Hepatocyte (in vitro differentiated cells): ENCODE data around the gene SNX5. TPM values are rescaled to one million over a fixed set of nuclear protein-coding genes. Genes with fewer than 3 reads are reported as not detected.

Experiments
- DNase-seq: peaks from one replicate; pipeline ENCODE4 v3.0.0-alpha.2; 2016; ENCODE audit warnings: low spot score
- H2AFZ ChIP-seq: fragments of 200-600 bp; sonication (generic); 2 replicates; pipeline ENCODE4 v1.6.0; 2016; ENCODE audit warnings: antibody characterized with exemption, mild to moderate bottlenecking
- H3K27ac ChIP-seq: fragments of 200-600 bp; sonication (generic); 2 replicates; pipeline ENCODE4 v1.5.1; 2016; ENCODE audit warnings: mild to moderate bottlenecking
- H3K27me3 ChIP-seq: fragments of 200-600 bp; sonication (generic); 2 replicates; pipeline ENCODE4 v1.6.1; 2016
- H3K36me3 ChIP-seq: fragments of 200-600 bp; sonication (generic); replicated peaks from 2 replicates; pipeline ENCODE4 v1.5.1; 2016; ENCODE audit warnings: low read depth; ENCODE audit not compliant: insufficient read depth
- H3K4me1 ChIP-seq: fragments of 200-600 bp; sonication (generic); 2 replicates; pipeline ENCODE4 v1.5.1; 2016; ENCODE audit warnings: mild to moderate bottlenecking, moderate library complexity; ENCODE audit not compliant: insufficient read depth
- H3K4me2 ChIP-seq: fragments of 200-600 bp; sonication (generic); 2 replicates; pipeline ENCODE4 v1.6.0; 2016
- H3K4me3 ChIP-seq: fragments of 200-600 bp; sonication (generic); 2 replicates; pipeline ENCODE4 v1.5.1; 2016; ENCODE audit warnings: mild to moderate bottlenecking
- H3K79me2 ChIP-seq: fragments of 200-600 bp; sonication (generic); 2 replicates; pipeline ENCODE4 v1.6.0; 2017; ENCODE audit warnings: mild to moderate bottlenecking
- H3K9me2 ChIP-seq: fragments of 200-600 bp; sonication (generic); replicated peaks from 2 replicates; pipeline ENCODE4 v1.6.0; 2017; ENCODE audit warnings: mild to moderate bottlenecking; ENCODE audit not compliant: insufficient read depth
- H3K9me3 ChIP-seq: fragments of 200-600 bp; sonication (generic); 2 replicates; pipeline ENCODE4 v1.5.1; 2016; ENCODE audit warnings: low read depth, mild to moderate bottlenecking
- H4K20me1 ChIP-seq: fragments of 200-600 bp; sonication (generic); 2 replicates; pipeline ENCODE4 v1.6.0; 2016; ENCODE audit warnings: mild to moderate bottlenecking; ENCODE audit not compliant: insufficient read depth, poor library complexity, severe bottlenecking
- CTCF ChIP-seq: fragments of 200-600 bp; sonication (generic); IDR thresholded peaks from 2 replicates; pipeline ENCODE4 v1.5.1; 2016; ENCODE audit warnings: antibody characterized with exemption, mild to moderate bottlenecking; ENCODE audit not compliant: poor library complexity
- EZH2 ChIP-seq: fragments of 200-600 bp; sonication (generic); IDR thresholded peaks from 2 replicates; pipeline ENCODE4 v1.6.1; 2016; ENCODE audit warnings: antibody characterized with exemption, mild to moderate bottlenecking, borderline replicate concordance
- EZH2phosphoT487 ChIP-seq: fragments of 200-600 bp; sonication (generic); IDR thresholded peaks from one replicate; pipeline ENCODE4 v1.6.1; 2018; ENCODE audit warnings: antibody characterized with exemption, mild to moderate bottlenecking, low read depth, moderate library complexity; ENCODE audit not compliant: unreplicated experiment, severe bottlenecking
- WGBS: methylation state at CpG from one replicate; pipeline ENCODE4 v1.1.6; 2016; ENCODE audit warnings: low lambda C conversion rate; ENCODE audit errors: missing lambda C conversion rate; 5-methylcytosine and 5-hydroxymethylcytosine counted together
- polyA plus RNA-seq: library from polyadenylated mRNA; unstranded; fragments of >200 nt; fragmentation: Nextera tagmentation; extraction: Ambion mirVana; gene quantifications from 2 replicates; pipeline ENCODE4 v1.2.1, GENCODE V29; 2016
- total RNA-seq: library from RNA; depleted of rRNA; stranded (reverse); fragments of >200 nt; gene quantifications from 2 replicates; pipeline ENCODE4 v1.2.3, GENCODE V29; 2014

The SNX5 gene
- total and polyA plus RNA-seq, 2 experiments from 2014 or later, result 74.9 to 190 TPM

DNA sequence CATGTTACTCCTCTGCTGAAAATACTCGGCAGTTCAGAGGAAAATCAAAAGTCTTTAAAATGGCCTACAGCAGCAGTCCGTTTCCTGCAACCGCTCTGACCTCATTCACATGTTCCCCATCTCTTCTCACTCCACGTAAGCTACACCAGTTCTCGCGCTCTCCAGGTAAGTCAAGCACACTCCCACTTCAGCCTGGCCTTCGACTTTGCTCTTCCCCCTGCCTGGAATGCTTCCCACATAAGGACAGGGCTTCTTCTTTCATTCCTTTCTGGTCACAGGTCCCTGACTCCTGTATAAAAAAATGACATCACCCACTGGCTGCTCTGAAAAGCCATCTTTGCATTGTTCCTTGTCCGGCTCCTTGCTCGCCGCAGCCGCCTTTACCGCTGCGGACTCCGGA, 42.9 kb upstream of the SNX5 start:
- H3K4me2 ChIP-seq, result no peak overlapping the region
- no peak overlapping the region for H2AFZ ChIP-seq
- H4K20me1 ChIP-seq, result no peaks in the 10 kb centered on the region
- H3K4me3 ChIP-seq, result no peak overlapping the region
- H3K79me2 ChIP-seq, result no peaks in the 10 kb centered on the region
- 86% methylated on average over 14 of the region's 14 CpGs for WGBS
- H3K9me2 ChIP-seq, result no peaks in the 10 kb centered on the region
- H3K36me3 ChIP-seq, result no peaks in the 10 kb centered on the region
- H3K27ac ChIP-seq, result no peak overlapping the region
- no peak for TF ChIP-seq CTCF
- TF ChIP-seq EZH2phosphoT487, result no peak
- no peak for TF ChIP-seq EZH2
- no peaks in the 10 kb centered on the region for H3K27me3 ChIP-seq
- peaks cover 20% of the 10 kb centered on the region for H3K4me1 ChIP-seq
- DNase-seq, result no peak
- no peaks in the 10 kb centered on the region for H3K9me3 ChIP-seq

DNA sequence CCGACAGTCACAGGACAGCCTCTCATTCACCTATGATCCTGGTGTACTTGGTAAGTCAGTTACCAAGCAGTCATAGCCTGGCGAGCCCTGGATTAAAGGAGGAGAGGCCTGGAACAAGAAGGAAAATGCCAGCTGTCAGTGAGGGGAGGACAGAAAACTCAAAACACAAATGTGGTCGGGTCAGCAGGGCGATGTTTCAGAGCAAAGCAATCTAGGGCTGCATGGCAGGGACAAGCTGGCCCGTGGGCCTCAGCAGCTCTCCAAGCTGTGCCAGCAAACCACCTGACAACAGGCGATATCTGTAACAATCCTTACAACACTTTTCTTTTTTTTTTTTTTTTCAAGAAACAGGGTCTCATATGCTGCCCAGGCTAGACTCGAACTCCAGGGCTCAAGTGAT, 40.5 kb upstream of the SNX5 start:
- no peaks in the 10 kb centered on the region for H4K20me1 ChIP-seq
- no peak overlapping the region for H2AFZ ChIP-seq
- no peak overlapping the region for H3K27ac ChIP-seq
- 90% methylated on average over 7 of the region's 7 CpGs for WGBS
- peaks cover 35% of the 10 kb centered on the region for H3K4me1 ChIP-seq
- no peaks in the 10 kb centered on the region for H3K79me2 ChIP-seq
- H3K36me3 ChIP-seq, result no peaks in the 10 kb centered on the region
- TF ChIP-seq EZH2 (no peak), EZH2phosphoT487 (no peak), CTCF (no peak)
- no peaks in the 10 kb centered on the region for H3K9me2 ChIP-seq
- H3K27me3 ChIP-seq, result no peaks in the 10 kb centered on the region
- H3K4me2 ChIP-seq, result no peak overlapping the region
- no peaks in the 10 kb centered on the region for H3K9me3 ChIP-seq
- no peak for DNase-seq
- no peak overlapping the region for H3K4me3 ChIP-seq

- WGBS, result 74% methylated on average over 19 of the region's 19 CpGs
- Histone ChIP-seq H4K20me1 (no peaks in the 10 kb centered on the region), H3K9me3 (no peaks in the 10 kb centered on the region), H2AFZ (no peak overlapping the region), H3K27me3 (no peaks in the 10 kb centered on the region), H3K4me1 (peaks cover 41% of the 10 kb centered on the region), H3K4me2 (no peak overlapping the region), H3K4me3 (no peak overlapping the region), H3K27ac (no peak overlapping the region), H3K9me2 (no peaks in the 10 kb centered on the region), H3K79me2 (no peaks in the 10 kb centered on the region), H3K36me3 (no peaks in the 10 kb centered on the region)
- TF ChIP-seq EZH2 (no peak), EZH2phosphoT487 (no peak), CTCF (no peak)
- no peak for DNase-seq
These were observed 39.1 kb upstream of the SNX5 start for GRCh38 chr20:18007534-18008292.

- Histone ChIP-seq H3K79me2 (no peaks in the 10 kb centered on the region), H3K4me3 (no peak overlapping the region), H3K9me3 (no peaks in the 10 kb centered on the region), H3K4me1 (peaks cover 41% of the 10 kb centered on the region), H2AFZ (no peak overlapping the region), H3K27me3 (no peaks in the 10 kb centered on the region), H3K36me3 (no peaks in the 10 kb centered on the region), H3K4me2 (no peak overlapping the region), H3K27ac (peak overlapping the region; percentile 28), H3K9me2 (no peaks in the 10 kb centered on the region), H4K20me1 (no peaks in the 10 kb centered on the region)
- TF ChIP-seq CTCF (no peak), EZH2 (no peak), EZH2phosphoT487 (no peak)
- WGBS, result 66% methylated on average over 7 of the region's 7 CpGs
- DNase-seq, result no peak
These were observed 38.1 kb upstream of the SNX5 start for GRCh38 chr20:18006684-18007083.
